ENCODE measurements around the gene DSCAM.

Gene DSCAM

GRCh38 chr21:40760821-40761220 lies 86.1 kb downstream of the DSCAM start:
- Histone ChIP-seq H3K4me2 (ENCODE audit: low read length) (no peak overlapping the region), H4K20me1 (ENCODE audit: insufficient read depth, low read length) (no peaks in the 10 kb centered on the region), H3K4me3 (ENCODE audit: low read depth, low read length, poor library complexity, severe bottlenecking) (no peak overlapping the region), H2AFZ (ENCODE audit: low read length) (no peak overlapping the region), H3K27me3 (ENCODE audit: insufficient read depth, low read length) (no peaks in the 10 kb centered on the region), H3K4me1 (ENCODE audit: insufficient read depth, low read length, severe bottlenecking) (no peaks in the 10 kb centered on the region), H3K36me3 (ENCODE audit: insufficient read depth, low read length) (no peaks in the 10 kb centered on the region), H3K9ac (ENCODE audit: low read length) (no peak overlapping the region), H3K9me3 (ENCODE audit: low read length) (no peaks in the 10 kb centered on the region), H3F3A (ENCODE audit: insufficient read depth, low read length) (no peaks in the 10 kb centered on the region), H3K9me2 (ENCODE audit: low read depth, low read length) (no peaks in the 10 kb centered on the region), H3K79me2 (ENCODE audit: insufficient read depth, low read length) (no peaks in the 10 kb centered on the region), H3K27ac (ENCODE audit: low read depth, low read length, poor library complexity, severe bottlenecking) (no peak overlapping the region)
- TF ChIP-seq, protein P1, sequence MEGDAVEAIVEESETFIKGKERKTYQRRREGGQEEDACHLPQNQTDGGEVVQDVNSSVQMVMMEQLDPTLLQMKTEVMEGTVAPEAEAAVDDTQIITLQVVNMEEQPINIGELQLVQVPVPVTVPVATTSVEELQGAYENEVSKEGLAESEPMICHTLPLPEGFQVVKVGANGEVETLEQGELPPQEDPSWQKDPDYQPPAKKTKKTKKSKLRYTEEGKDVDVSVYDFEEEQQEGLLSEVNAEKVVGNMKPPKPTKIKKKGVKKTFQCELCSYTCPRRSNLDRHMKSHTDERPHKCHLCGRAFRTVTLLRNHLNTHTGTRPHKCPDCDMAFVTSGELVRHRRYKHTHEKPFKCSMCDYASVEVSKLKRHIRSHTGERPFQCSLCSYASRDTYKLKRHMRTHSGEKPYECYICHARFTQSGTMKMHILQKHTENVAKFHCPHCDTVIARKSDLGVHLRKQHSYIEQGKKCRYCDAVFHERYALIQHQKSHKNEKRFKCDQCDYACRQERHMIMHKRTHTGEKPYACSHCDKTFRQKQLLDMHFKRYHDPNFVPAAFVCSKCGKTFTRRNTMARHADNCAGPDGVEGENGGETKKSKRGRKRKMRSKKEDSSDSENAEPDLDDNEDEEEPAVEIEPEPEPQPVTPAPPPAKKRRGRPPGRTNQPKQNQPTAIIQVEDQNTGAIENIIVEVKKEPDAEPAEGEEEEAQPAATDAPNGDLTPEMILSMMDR (IDR thresholded peaks at IDR 0.05; ENCODE audit: low read length), result no peak
- TF ChIP-seq EZH2 (IDR thresholded peaks at IDR 0.05; ENCODE audit: borderline replicate concordance, low read length), result no peak

GRCh38 chr21:40759061-40759460 lies 87.9 kb downstream of the DSCAM start:
- Histone ChIP-seq H4K20me1 (ENCODE audit: insufficient read depth, low read length) (no peaks in the 10 kb centered on the region), H3K27me3 (ENCODE audit: insufficient read depth, low read length) (no peaks in the 10 kb centered on the region), H3K79me2 (ENCODE audit: insufficient read depth, low read length) (no peaks in the 10 kb centered on the region), H2AFZ (ENCODE audit: low read length) (no peak overlapping the region), H3K4me1 (ENCODE audit: insufficient read depth, low read length, severe bottlenecking) (no peaks in the 10 kb centered on the region), H3F3A (ENCODE audit: insufficient read depth, low read length) (no peaks in the 10 kb centered on the region), H3K9me2 (ENCODE audit: low read depth, low read length) (no peaks in the 10 kb centered on the region), H3K4me3 (ENCODE audit: low read depth, low read length, poor library complexity, severe bottlenecking) (no peak overlapping the region), H3K4me2 (ENCODE audit: low read length) (no peak overlapping the region), H3K36me3 (ENCODE audit: insufficient read depth, low read length) (no peaks in the 10 kb centered on the region), H3K9me3 (ENCODE audit: low read length) (no peaks in the 10 kb centered on the region), H3K9ac (ENCODE audit: low read length) (no peak overlapping the region), H3K27ac (ENCODE audit: low read depth, low read length, poor library complexity, severe bottlenecking) (no peak overlapping the region)
- TF ChIP-seq EZH2 (IDR thresholded peaks at IDR 0.05; ENCODE audit: borderline replicate concordance, low read length), result no peak
- TF ChIP-seq, protein P1 (IDR thresholded peaks at IDR 0.05; ENCODE audit: low read length), result no peak

- Histone ChIP-seq H3K27me3 (ENCODE audit: insufficient read depth, low read length) (no peaks in the 10 kb centered on the region), H3K9me2 (ENCODE audit: low read depth, low read length) (no peaks in the 10 kb centered on the region), H3K4me1 (ENCODE audit: insufficient read depth, low read length, severe bottlenecking) (no peaks in the 10 kb centered on the region), H3K4me2 (ENCODE audit: low read length) (no peak overlapping the region), H4K20me1 (ENCODE audit: insufficient read depth, low read length) (no peaks in the 10 kb centered on the region), H3K27ac (ENCODE audit: low read depth, low read length, poor library complexity, severe bottlenecking) (no peak overlapping the region), H3K4me3 (ENCODE audit: low read depth, low read length, poor library complexity, severe bottlenecking) (no peak overlapping the region), H3K9me3 (ENCODE audit: low read length) (no peaks in the 10 kb centered on the region), H3K79me2 (ENCODE audit: insufficient read depth, low read length) (no peaks in the 10 kb centered on the region), H3K36me3 (ENCODE audit: insufficient read depth, low read length) (no peaks in the 10 kb centered on the region), H2AFZ (ENCODE audit: low read length) (no peak overlapping the region), H3F3A (ENCODE audit: insufficient read depth, low read length) (no peaks in the 10 kb centered on the region), H3K9ac (ENCODE audit: low read length) (no peak overlapping the region)
- TF ChIP-seq EZH2 (IDR thresholded peaks at IDR 0.05; ENCODE audit: borderline replicate concordance, low read length), result no peak
- TF ChIP-seq, protein P1 (IDR thresholded peaks at IDR 0.05; ENCODE audit: low read length), result no peak
These were observed 89.6 kb downstream of the DSCAM start for GRCh38 chr21:40757366-40757765.

Data from OCI-LY1 (cell line).